Measurements from ENCODE around the gene PHF12.

PHF12 gene

GRCh38 chr17:28974451-28974850 lies 23.1 kb upstream of the PHF12 start:
- no peak overlapping the region for H3K4me3 ChIP-seq (ENCODE audit: extremely low read depth, insufficient read depth, low read length, poor library complexity, severe bottlenecking)
- no peak overlapping the region for H3K27ac ChIP-seq (ENCODE audit: low read depth, low read length, severe bottlenecking)
- H3K4me1 ChIP-seq (ENCODE audit: control insufficient read depth, insufficient read depth, low read length, poor library complexity, severe bottlenecking): peaks cover 15% of the 10 kb centered on the region
- WGBS, 2 experiments (ENCODE audit: insufficient coverage in 2 of 2): 91 to 100% methylated on average over 4 of the region's 4 CpGs
- H3K36me3 ChIP-seq (ENCODE audit: control insufficient read depth, insufficient read depth, low read length): no peaks in the 10 kb centered on the region
- H3K9me3 ChIP-seq (ENCODE audit: control insufficient read depth, low read length): no peaks in the 10 kb centered on the region

GRCh38 chr17:28973425-28973824 lies 22.1 kb upstream of the PHF12 start:
- peaks cover 23% of the 10 kb centered on the region for H3K4me1 ChIP-seq (ENCODE audit: control insufficient read depth, insufficient read depth, low read length, poor library complexity, severe bottlenecking)
- WGBS, 2 experiments (ENCODE audit: insufficient coverage in 2 of 2): 83 to 88% methylated on average over 2 of the region's 2 CpGs
- no peaks in the 10 kb centered on the region for H3K36me3 ChIP-seq (ENCODE audit: control insufficient read depth, insufficient read depth, low read length)
- H3K4me3 ChIP-seq (ENCODE audit: extremely low read depth, insufficient read depth, low read length, poor library complexity, severe bottlenecking): no peak overlapping the region
- H3K27ac ChIP-seq (ENCODE audit: low read depth, low read length, severe bottlenecking): no peak overlapping the region
- no peaks in the 10 kb centered on the region for H3K9me3 ChIP-seq (ENCODE audit: control insufficient read depth, low read length)

GRCh38 chr17:28972437-28972836 lies 21.1 kb upstream of the PHF12 start:
- Histone ChIP-seq H3K9me3 (ENCODE audit: control insufficient read depth, low read length) (no peaks in the 10 kb centered on the region), H3K4me3 (ENCODE audit: extremely low read depth, insufficient read depth, low read length, poor library complexity, severe bottlenecking) (no peak overlapping the region), H3K36me3 (ENCODE audit: control insufficient read depth, insufficient read depth, low read length) (no peaks in the 10 kb centered on the region), H3K27ac (ENCODE audit: low read depth, low read length, severe bottlenecking) (no peak overlapping the region), H3K4me1 (ENCODE audit: control insufficient read depth, insufficient read depth, low read length, poor library complexity, severe bottlenecking) (peaks cover 28% of the 10 kb centered on the region)
- WGBS, 2 experiments (ENCODE audit: insufficient coverage in 2 of 2): 76 to 78% methylated on average over 9 to 10 of the region's 10 CpGs

GRCh38 chr17:28970879-28971278 lies 19.6 kb upstream of the PHF12 start:
- no peaks in the 10 kb centered on the region for H3K36me3 ChIP-seq (ENCODE audit: control insufficient read depth, insufficient read depth, low read length)
- 86 to 87% methylated on average over 6 of the region's 6 CpGs for WGBS, 2 experiments (ENCODE audit: insufficient coverage in 2 of 2)
- no peak overlapping the region for H3K27ac ChIP-seq (ENCODE audit: low read depth, low read length, severe bottlenecking)
- H3K9me3 ChIP-seq (ENCODE audit: control insufficient read depth, low read length): no peaks in the 10 kb centered on the region
- H3K4me1 ChIP-seq (ENCODE audit: control insufficient read depth, insufficient read depth, low read length, poor library complexity, severe bottlenecking): peaks cover 28% of the 10 kb centered on the region
- no peak overlapping the region for H3K4me3 ChIP-seq (ENCODE audit: extremely low read depth, insufficient read depth, low read length, poor library complexity, severe bottlenecking)

- peaks cover 28% of the 10 kb centered on the region for H3K4me1 ChIP-seq (ENCODE audit: control insufficient read depth, insufficient read depth, low read length, poor library complexity, severe bottlenecking)
Observed at GRCh38 chr17:28969706-28970393, 18.5 kb upstream of the PHF12 start.

GRCh38 chr17:28968914-28969295 lies 17.6 kb upstream of the PHF12 start:
- H3K4me3 ChIP-seq (ENCODE audit: extremely low read depth, insufficient read depth, low read length, poor library complexity, severe bottlenecking): no peak overlapping the region
- WGBS, 2 experiments (ENCODE audit: insufficient coverage in 2 of 2): 33 to 43% methylated on average over 1 of the region's 2 CpGs
- peaks cover 35% of the 10 kb centered on the region for H3K4me1 ChIP-seq (ENCODE audit: control insufficient read depth, insufficient read depth, low read length, poor library complexity, severe bottlenecking)
- no peaks in the 10 kb centered on the region for H3K9me3 ChIP-seq (ENCODE audit: control insufficient read depth, low read length)
- H3K36me3 ChIP-seq (ENCODE audit: control insufficient read depth, insufficient read depth, low read length): no peaks in the 10 kb centered on the region
- no peak overlapping the region for H3K27ac ChIP-seq (ENCODE audit: low read depth, low read length, severe bottlenecking)

More at GRCh38 chr17:28969706-28970393, 18.5 kb upstream of the PHF12 start:
- Histone ChIP-seq H3K27ac (ENCODE audit: low read depth, low read length, severe bottlenecking) (no peak overlapping the region), H3K9me3 (ENCODE audit: control insufficient read depth, low read length) (no peaks in the 10 kb centered on the region), H3K36me3 (ENCODE audit: control insufficient read depth, insufficient read depth, low read length) (no peaks in the 10 kb centered on the region), H3K4me3 (ENCODE audit: extremely low read depth, insufficient read depth, low read length, poor library complexity, severe bottlenecking) (no peak overlapping the region)
- WGBS, 2 experiments (ENCODE audit: insufficient coverage in 2 of 2): 89 to 93% methylated on average over 6 to 8 of the region's 12 CpGs

- Histone ChIP-seq H3K4me1 (ENCODE audit: control insufficient read depth, insufficient read depth, low read length, poor library complexity, severe bottlenecking) (peaks cover 35% of the 10 kb centered on the region), H3K9me3 (ENCODE audit: control insufficient read depth, low read length) (no peaks in the 10 kb centered on the region), H3K27ac (ENCODE audit: low read depth, low read length, severe bottlenecking) (no peak overlapping the region), H3K4me3 (ENCODE audit: extremely low read depth, insufficient read depth, low read length, poor library complexity, severe bottlenecking) (no peak overlapping the region), H3K36me3 (ENCODE audit: control insufficient read depth, insufficient read depth, low read length) (no peaks in the 10 kb centered on the region)
- WGBS, 2 experiments (ENCODE audit: insufficient coverage in 2 of 2): 49 to 54% methylated on average over 2 to 5 of the region's 10 CpGs
Observed at GRCh38 chr17:28968231-28968913, 17.1 kb upstream of the PHF12 start.

GRCh38 chr17:28967221-28968135 lies 16.2 kb upstream of the PHF12 start:
- no peak overlapping the region for H3K4me3 ChIP-seq (ENCODE audit: extremely low read depth, insufficient read depth, low read length, poor library complexity, severe bottlenecking)
- H3K9me3 ChIP-seq (ENCODE audit: control insufficient read depth, low read length): no peaks in the 10 kb centered on the region
- H3K27ac ChIP-seq (ENCODE audit: low read depth, low read length, severe bottlenecking): no peak overlapping the region
- H3K36me3 ChIP-seq (ENCODE audit: control insufficient read depth, insufficient read depth, low read length): no peaks in the 10 kb centered on the region
- peaks cover 27% of the 10 kb centered on the region for H3K4me1 ChIP-seq (ENCODE audit: control insufficient read depth, insufficient read depth, low read length, poor library complexity, severe bottlenecking)
- WGBS, 2 experiments (ENCODE audit: insufficient coverage in 2 of 2): 63 to 72% methylated on average over 3 to 6 of the region's 7 CpGs

- Histone ChIP-seq H3K27ac (ENCODE audit: low read depth, low read length, severe bottlenecking) (no peak overlapping the region), H3K4me3 (ENCODE audit: extremely low read depth, insufficient read depth, low read length, poor library complexity, severe bottlenecking) (no peak overlapping the region), H3K9me3 (ENCODE audit: control insufficient read depth, low read length) (no peaks in the 10 kb centered on the region), H3K36me3 (ENCODE audit: control insufficient read depth, insufficient read depth, low read length) (no peaks in the 10 kb centered on the region), H3K4me1 (ENCODE audit: control insufficient read depth, insufficient read depth, low read length, poor library complexity, severe bottlenecking) (peaks cover 16% of the 10 kb centered on the region)
- 85 to 86% methylated on average over 4 to 7 of the region's 8 CpGs for WGBS, 2 experiments (ENCODE audit: insufficient coverage in 2 of 2)
Observed at GRCh38 chr17:28963841-28964240, 12.5 kb upstream of the PHF12 start.

GRCh38 chr17:28963055-28963611 lies 11.8 kb upstream of the PHF12 start:
- Histone ChIP-seq H3K4me3 (ENCODE audit: extremely low read depth, insufficient read depth, low read length, poor library complexity, severe bottlenecking) (no peak overlapping the region), H3K4me1 (ENCODE audit: control insufficient read depth, insufficient read depth, low read length, poor library complexity, severe bottlenecking) (peaks cover 9% of the 10 kb centered on the region), H3K9me3 (ENCODE audit: control insufficient read depth, low read length) (no peaks in the 10 kb centered on the region), H3K27ac (ENCODE audit: low read depth, low read length, severe bottlenecking) (no peak overlapping the region), H3K36me3 (ENCODE audit: control insufficient read depth, insufficient read depth, low read length) (no peaks in the 10 kb centered on the region)
- WGBS, 2 experiments (ENCODE audit: insufficient coverage in 2 of 2): 36 to 75% methylated on average over 1 to 3 of the region's 6 CpGs

Data from mesodermal cell (in vitro differentiated cells).